ENCODE measurements around the gene KCTD15.

The KCTD15 gene

DNA sequence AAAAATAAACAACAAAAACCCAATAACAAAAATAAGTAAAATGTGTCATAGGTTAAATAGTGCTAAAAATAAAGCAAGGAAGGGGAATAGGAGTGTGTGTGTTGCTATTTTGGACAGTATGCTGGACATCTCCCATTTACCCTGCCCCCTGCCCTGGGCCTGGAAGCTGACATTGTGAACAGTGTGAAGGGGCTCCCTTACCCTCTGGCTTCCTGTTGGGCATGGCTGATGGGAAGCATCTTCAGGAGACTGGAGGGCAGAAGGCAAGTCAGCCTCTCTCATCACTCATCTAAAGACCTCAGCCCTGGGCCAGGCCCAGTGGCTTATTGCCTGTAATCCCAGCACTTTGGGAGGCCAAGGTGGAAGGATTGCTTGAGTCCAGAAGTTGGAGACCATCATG lies 26.7 kb downstream of the KCTD15 start:
- Histone ChIP-seq H3K4me3 (ENCODE audit: low read length, poor library complexity, severe bottlenecking) (no peak overlapping the region), H3K4me1 (ENCODE audit: insufficient read depth, low read length, poor library complexity, severe bottlenecking) (peaks cover 5% of the 10 kb centered on the region), H3K79me2 (ENCODE audit: insufficient read depth, low read length) (no peaks in the 10 kb centered on the region), H3K27me3 (ENCODE audit: insufficient read depth, low read length, poor library complexity, severe bottlenecking) (no peaks in the 10 kb centered on the region), H4K20me1 (ENCODE audit: insufficient read depth, low read length, poor library complexity, severe bottlenecking) (no peaks in the 10 kb centered on the region), H3K9me3 (ENCODE audit: insufficient read depth, low read depth, low read length) (no peaks in the 10 kb centered on the region), H2AFZ (ENCODE audit: low read length) (no peak overlapping the region), H3K4me2 (ENCODE audit: low read depth, low read length, poor library complexity, severe bottlenecking) (no peak overlapping the region), H3F3A (ENCODE audit: low read depth) (no peaks in the 10 kb centered on the region), H3K9me2 (replicated peaks; ENCODE audit: low read depth, low read length) (no peaks in the 10 kb centered on the region), H3K36me3 (ENCODE audit: insufficient read depth, low read length) (no peaks in the 10 kb centered on the region), H3K9ac (ENCODE audit: low read depth, low read length, poor library complexity, severe bottlenecking) (no peak overlapping the region)
- TF ChIP-seq EZH2phosphoT487 (IDR thresholded peaks at IDR 0.05; ENCODE audit: borderline replicate concordance) (no peak), CTCF (conservative IDR thresholded peaks at IDR 0.05; ENCODE audit: low read length) (no peak)

- Histone ChIP-seq H3F3A (ENCODE audit: low read depth) (no peaks in the 10 kb centered on the region), H3K9me3 (ENCODE audit: insufficient read depth, low read depth, low read length) (no peaks in the 10 kb centered on the region), H3K9ac (ENCODE audit: low read depth, low read length, poor library complexity, severe bottlenecking) (no peak overlapping the region), H3K36me3 (ENCODE audit: insufficient read depth, low read length) (no peaks in the 10 kb centered on the region), H2AFZ (ENCODE audit: low read length) (no peak overlapping the region), H3K9me2 (replicated peaks; ENCODE audit: low read depth, low read length) (no peaks in the 10 kb centered on the region), H3K4me1 (ENCODE audit: insufficient read depth, low read length, poor library complexity, severe bottlenecking) (no peaks in the 10 kb centered on the region), H3K4me2 (ENCODE audit: low read depth, low read length, poor library complexity, severe bottlenecking) (no peak overlapping the region), H3K4me3 (ENCODE audit: low read length, poor library complexity, severe bottlenecking) (no peak overlapping the region), H4K20me1 (ENCODE audit: insufficient read depth, low read length, poor library complexity, severe bottlenecking) (no peaks in the 10 kb centered on the region), H3K27me3 (ENCODE audit: insufficient read depth, low read length, poor library complexity, severe bottlenecking) (no peaks in the 10 kb centered on the region), H3K79me2 (ENCODE audit: insufficient read depth, low read length) (no peaks in the 10 kb centered on the region)
- TF ChIP-seq CTCF (conservative IDR thresholded peaks at IDR 0.05; ENCODE audit: low read length) (no peak), EZH2phosphoT487 (IDR thresholded peaks at IDR 0.05; ENCODE audit: borderline replicate concordance) (no peak)
Measured at GRCh38 chr19:33825556-33825955, 28.9 kb downstream of the KCTD15 start.

DNA sequence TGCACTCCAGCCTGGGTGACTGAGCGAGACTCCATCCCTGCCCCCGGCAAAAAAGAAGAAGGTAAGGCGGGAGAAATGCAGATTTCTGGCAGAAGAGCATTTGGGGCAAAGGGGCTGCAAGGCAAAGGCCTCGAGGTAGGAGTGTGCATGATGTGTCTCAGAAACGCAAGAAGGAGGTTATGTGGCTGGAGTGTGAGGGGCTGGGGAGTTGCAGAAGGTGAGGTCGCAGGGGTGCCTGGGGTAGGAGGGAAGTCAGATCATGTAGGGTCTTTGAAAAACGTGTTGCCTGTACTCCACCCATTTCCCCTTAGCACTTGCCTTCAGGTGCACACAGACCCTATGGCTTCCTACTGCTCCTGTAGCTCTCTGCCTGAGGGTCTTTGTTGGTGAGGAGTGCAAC lies 29.9 kb downstream of the KCTD15 start:
- Histone ChIP-seq H3K9me3 (ENCODE audit: insufficient read depth, low read depth, low read length) (no peaks in the 10 kb centered on the region), H4K20me1 (ENCODE audit: insufficient read depth, low read length, poor library complexity, severe bottlenecking) (no peaks in the 10 kb centered on the region)

More for the DNA sequence above, 29.9 kb downstream of the KCTD15 start:
- no peak overlapping the region for H3K4me3 ChIP-seq (ENCODE audit: low read length, poor library complexity, severe bottlenecking)
- no peaks in the 10 kb centered on the region for H3K9me2 ChIP-seq (replicated peaks; ENCODE audit: low read depth, low read length)
- H3K4me2 ChIP-seq (ENCODE audit: low read depth, low read length, poor library complexity, severe bottlenecking), result no peak overlapping the region
- no peaks in the 10 kb centered on the region for H3K36me3 ChIP-seq (ENCODE audit: insufficient read depth, low read length)
- TF ChIP-seq CTCF (conservative IDR thresholded peaks at IDR 0.05; ENCODE audit: low read length) (no peak), EZH2phosphoT487 (IDR thresholded peaks at IDR 0.05; ENCODE audit: borderline replicate concordance) (no peak)
- no peaks in the 10 kb centered on the region for H3F3A ChIP-seq (ENCODE audit: low read depth)
- no peaks in the 10 kb centered on the region for H3K27me3 ChIP-seq (ENCODE audit: insufficient read depth, low read length, poor library complexity, severe bottlenecking)
- no peaks in the 10 kb centered on the region for H3K79me2 ChIP-seq (ENCODE audit: insufficient read depth, low read length)
- no peak overlapping the region for H3K9ac ChIP-seq (ENCODE audit: low read depth, low read length, poor library complexity, severe bottlenecking)
- no peak overlapping the region for H2AFZ ChIP-seq (ENCODE audit: low read length)
- H3K4me1 ChIP-seq (ENCODE audit: insufficient read depth, low read length, poor library complexity, severe bottlenecking), result no peaks in the 10 kb centered on the region

All from Loucy (cell line).